Measurements from ENCODE around the gene VSIR.

Gene VSIR

GRCh38 chr10:71799608-71800453 lies 26.5 kb upstream of the VSIR start:
- no peak for FAIRE-seq
- DNase-seq (ENCODE audit: insufficient read length, low spot score), result no peak
- TF ChIP-seq POLR2AphosphoS5 (IDR thresholded peaks at IDR 0.05; ENCODE audit: low read depth, low read length) (no peak), POU2F2 (IDR thresholded peaks at IDR 0.05; ENCODE audit: low read depth, low read length) (no peak), SPI1 (IDR thresholded peaks at IDR 0.05; ENCODE audit: low read depth, low read length) (no peak), PAX5 (IDR thresholded peaks at IDR 0.05; ENCODE audit: insufficient read depth, low read length, severe bottlenecking) (no peak), POLR2A (IDR thresholded peaks at IDR 0.05; ENCODE audit: low read depth, low read length) (no peak), TAF1 (IDR thresholded peaks at IDR 0.05; ENCODE audit: low read depth, low read length) (no peak)

DNA sequence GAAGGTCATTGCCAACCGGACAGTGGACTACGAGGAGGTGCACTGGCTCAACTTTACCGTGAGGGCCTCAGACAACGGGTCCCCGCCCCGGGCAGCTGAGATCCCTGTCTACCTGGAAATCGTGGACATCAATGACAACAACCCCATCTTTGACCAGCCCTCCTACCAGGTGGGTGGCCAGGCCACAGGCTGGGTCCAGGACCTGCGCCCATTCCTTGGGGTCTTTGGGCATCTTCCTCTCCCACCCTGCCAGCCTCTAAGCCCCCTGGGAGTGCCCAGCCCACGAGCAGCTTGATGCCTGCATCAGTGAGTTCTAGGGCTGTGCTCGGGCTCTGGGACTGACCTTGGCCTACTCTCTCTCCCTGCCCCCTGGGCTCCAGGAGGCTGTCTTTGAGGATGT lies 25.8 kb upstream of the VSIR start:
- TF ChIP-seq SPI1 (IDR thresholded peaks at IDR 0.05; ENCODE audit: low read depth, low read length), result no peak
- no peak for TF ChIP-seq POLR2AphosphoS5 (IDR thresholded peaks at IDR 0.05; ENCODE audit: low read depth, low read length)
- TF ChIP-seq TAF1 (IDR thresholded peaks at IDR 0.05; ENCODE audit: low read depth, low read length), result no peak
- TF ChIP-seq POLR2A (IDR thresholded peaks at IDR 0.05; ENCODE audit: low read depth, low read length), result no peak
- no peak for TF ChIP-seq POU2F2 (IDR thresholded peaks at IDR 0.05; ENCODE audit: low read depth, low read length)
- no peak for TF ChIP-seq PAX5 (IDR thresholded peaks at IDR 0.05; ENCODE audit: insufficient read depth, low read length, severe bottlenecking)
- FAIRE-seq, result no peak
- no peak for DNase-seq (ENCODE audit: insufficient read length, low spot score)

DNA sequence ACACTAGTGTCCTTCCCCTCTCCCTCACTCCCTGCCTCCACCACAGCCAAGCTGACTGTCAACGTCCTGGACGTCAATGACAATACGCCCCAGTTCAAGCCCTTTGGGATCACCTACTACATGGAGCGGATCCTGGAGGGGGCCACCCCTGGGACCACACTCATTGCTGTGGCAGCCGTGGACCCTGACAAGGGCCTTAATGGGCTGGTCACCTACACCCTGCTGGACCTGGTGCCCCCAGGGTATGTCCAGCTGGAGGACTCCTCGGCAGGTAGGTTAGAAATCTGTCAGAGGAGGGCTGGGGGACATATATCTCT lies 24.9 kb upstream of the VSIR start:
- no peak for DNase-seq (ENCODE audit: insufficient read length, low spot score)
- FAIRE-seq, result no peak
- TF ChIP-seq SPI1 (IDR thresholded peaks at IDR 0.05; ENCODE audit: low read depth, low read length), result no peak
- TF ChIP-seq POLR2AphosphoS5 (IDR thresholded peaks at IDR 0.05; ENCODE audit: low read depth, low read length), result no peak
- TF ChIP-seq POLR2A (IDR thresholded peaks at IDR 0.05; ENCODE audit: low read depth, low read length), result no peak
- no peak for TF ChIP-seq POU2F2 (IDR thresholded peaks at IDR 0.05; ENCODE audit: low read depth, low read length)
- TF ChIP-seq TAF1 (IDR thresholded peaks at IDR 0.05; ENCODE audit: low read depth, low read length), result no peak
- TF ChIP-seq PAX5 (IDR thresholded peaks at IDR 0.05; ENCODE audit: insufficient read depth, low read length, severe bottlenecking), result no peak

DNA sequence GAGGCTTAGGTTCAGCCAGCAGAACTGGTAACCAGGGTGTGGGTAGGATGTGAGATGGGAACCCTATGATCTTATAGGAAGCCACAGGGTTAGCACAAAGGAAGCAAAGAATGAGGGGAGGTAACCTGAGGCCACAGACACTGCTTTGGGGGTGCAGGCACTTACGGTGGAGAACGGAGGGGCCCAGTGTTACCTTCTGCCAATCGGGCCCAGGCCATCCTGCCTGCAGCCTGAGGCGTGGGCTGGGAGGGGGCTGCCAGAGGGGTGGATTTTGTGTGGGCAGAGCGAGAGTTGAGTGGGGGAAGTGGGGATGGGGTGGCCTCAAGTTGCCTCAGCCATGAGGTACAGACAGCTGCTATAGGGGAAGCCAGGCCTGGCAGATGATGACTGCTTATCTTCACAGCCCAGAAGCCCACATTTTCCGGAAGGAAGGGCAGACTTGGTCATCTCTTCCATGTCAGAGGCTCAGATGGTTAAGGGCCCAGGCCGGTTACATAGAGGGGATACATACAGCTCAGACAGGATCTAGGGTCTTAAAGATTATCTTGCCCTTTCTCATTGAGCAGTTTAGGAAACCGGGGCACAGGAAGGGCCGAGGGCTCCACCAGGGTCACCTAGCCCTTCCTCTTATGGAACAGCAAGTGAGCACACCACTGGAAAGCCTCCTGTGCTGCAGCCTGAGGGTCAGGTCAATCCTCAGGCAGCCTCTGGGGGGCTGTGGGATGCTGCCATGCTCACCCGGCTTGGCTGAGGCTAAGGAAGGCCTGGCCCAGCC lies 24.4 kb upstream of the VSIR start:
- DNase-seq (ENCODE audit: insufficient read length, low spot score) (no peak), FAIRE-seq (no peak)
- TF ChIP-seq POU2F2 (IDR thresholded peaks at IDR 0.05; ENCODE audit: low read depth, low read length) (no peak), POLR2AphosphoS5 (IDR thresholded peaks at IDR 0.05; ENCODE audit: low read depth, low read length) (no peak), TAF1 (IDR thresholded peaks at IDR 0.05; ENCODE audit: low read depth, low read length) (no peak), POLR2A (IDR thresholded peaks at IDR 0.05; ENCODE audit: low read depth, low read length) (no peak), PAX5 (IDR thresholded peaks at IDR 0.05; ENCODE audit: insufficient read depth, low read length, severe bottlenecking) (no peak), SPI1 (IDR thresholded peaks at IDR 0.05; ENCODE audit: low read depth, low read length) (no peak)

- DNase-seq (ENCODE audit: insufficient read length, low spot score) (no peak), FAIRE-seq (no peak)
- no peak for TF ChIP-seq PAX5 (IDR thresholded peaks at IDR 0.05; ENCODE audit: insufficient read depth, low read length, severe bottlenecking)
- TF ChIP-seq TAF1 (IDR thresholded peaks at IDR 0.05; ENCODE audit: low read depth, low read length), result no peak
- TF ChIP-seq POU2F2 (IDR thresholded peaks at IDR 0.05; ENCODE audit: low read depth, low read length), result no peak
- no peak for TF ChIP-seq SPI1 (IDR thresholded peaks at IDR 0.05; ENCODE audit: low read depth, low read length)
- TF ChIP-seq POLR2A (IDR thresholded peaks at IDR 0.05; ENCODE audit: low read depth, low read length), result no peak
- no peak for TF ChIP-seq POLR2AphosphoS5 (IDR thresholded peaks at IDR 0.05; ENCODE audit: low read depth, low read length)
Observed at GRCh38 chr10:71796749-71797405, 23.6 kb upstream of the VSIR start.

- peak; percentile 33 for FAIRE-seq
- TF ChIP-seq POLR2AphosphoS5 (IDR thresholded peaks at IDR 0.05; ENCODE audit: low read depth, low read length), result no peak
- no peak for TF ChIP-seq SPI1 (IDR thresholded peaks at IDR 0.05; ENCODE audit: low read depth, low read length)
- TF ChIP-seq PAX5 (IDR thresholded peaks at IDR 0.05; ENCODE audit: insufficient read depth, low read length, severe bottlenecking), result no peak
- no peak for TF ChIP-seq TAF1 (IDR thresholded peaks at IDR 0.05; ENCODE audit: low read depth, low read length)
- TF ChIP-seq POU2F2 (IDR thresholded peaks at IDR 0.05; ENCODE audit: low read depth, low read length), result no peak
- TF ChIP-seq POLR2A (IDR thresholded peaks at IDR 0.05; ENCODE audit: low read depth, low read length), result no peak
Observed at GRCh38 chr10:71795248-71795647, 21.9 kb upstream of the VSIR start.

GRCh38 chr10:71790749-71791440 lies 17.6 kb upstream of the VSIR start:
- TF ChIP-seq PAX5 (IDR thresholded peaks at IDR 0.05; ENCODE audit: insufficient read depth, low read length, severe bottlenecking) (peak; percentile 38), TAF1 (IDR thresholded peaks at IDR 0.05; ENCODE audit: low read depth, low read length) (no peak), POU2F2 (IDR thresholded peaks at IDR 0.05; ENCODE audit: low read depth, low read length) (peak; percentile 57; the same call in 1 of the 2 replicates)
- DNase-seq (ENCODE audit: insufficient read length, low spot score) (no peak), FAIRE-seq (peak; percentile 90)

More at GRCh38 chr10:71795248-71795647, 21.9 kb upstream of the VSIR start:
- DNase-seq (ENCODE audit: insufficient read length, low spot score), result no peak

DNA sequence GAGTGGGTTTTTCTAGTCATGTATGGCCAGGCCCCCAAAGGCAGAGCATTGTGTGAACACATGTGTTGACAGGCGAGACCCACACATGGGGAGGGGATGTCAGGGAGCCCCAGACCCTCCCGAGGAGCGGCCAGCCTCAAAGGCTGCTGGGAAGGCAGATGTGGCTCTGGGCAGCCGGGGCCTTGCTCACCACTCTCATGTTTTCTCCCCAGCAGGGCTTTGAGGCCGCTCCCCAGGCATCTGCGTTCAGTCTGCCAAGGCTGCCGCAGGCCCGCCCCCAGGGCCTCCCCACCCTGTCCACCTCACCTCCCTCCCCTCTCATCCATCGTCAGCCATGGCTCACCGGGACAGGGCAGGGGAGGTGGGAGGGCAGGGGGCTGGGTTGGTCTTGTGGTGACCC lies 16.6 kb upstream of the VSIR start:
- TF ChIP-seq SPI1 (IDR thresholded peaks at IDR 0.05; ENCODE audit: low read depth, low read length), result no peak
- TF ChIP-seq TAF1 (IDR thresholded peaks at IDR 0.05; ENCODE audit: low read depth, low read length), result no peak
- no peak for TF ChIP-seq POU2F2 (IDR thresholded peaks at IDR 0.05; ENCODE audit: low read depth, low read length)
- no peak for TF ChIP-seq PAX5 (IDR thresholded peaks at IDR 0.05; ENCODE audit: insufficient read depth, low read length, severe bottlenecking)
- no peak for TF ChIP-seq POLR2AphosphoS5 (IDR thresholded peaks at IDR 0.05; ENCODE audit: low read depth, low read length)
- TF ChIP-seq POLR2A (IDR thresholded peaks at IDR 0.05; ENCODE audit: low read depth, low read length), result no peak
- FAIRE-seq (no peak), DNase-seq (ENCODE audit: insufficient read length, low spot score) (no peak)
